H1 (cell line): ENCODE results near the gene TBCD. TPM values are rescaled to one million over a fixed set of nuclear protein-coding genes. Genes with fewer than 3 reads are reported as not detected.

Experiments used
- CTCF ChIA-PET: fragments of 300-600 bp; sonication (Branson Sonifier 250); formaldehyde crosslinking; loops from one replicate; lab custom pipeline; 2021; ENCODE audit not compliant: partially characterized antibody; lab: Charles Lee
- POLR2A ChIA-PET: fragments of 300-600 bp; sonication (Branson Sonifier 250); formaldehyde crosslinking; loops from one replicate; lab custom pipeline; 2021; ENCODE audit warnings: inconsistent platforms; ENCODE audit not compliant: partially characterized antibody; lab: Charles Lee
- DNase-seq, 2 experiments: peaks; one replicate each; pipeline versions ENCODE4 v3.0.0 to v3.0.0-alpha.2; 2010 to 2022; ENCODE audit warnings: low spot score in 2 of 2, low read depth in 1 of 2, mixed read lengths in 1 of 2
- FAIRE-seq: peaks from 2 replicates; lab custom pipeline; 2011; peaks lifted over from hg19 to GRCh38; lab: Jason Lieb, UNC
- H2AFZ ChIP-seq: 2 replicates; pipeline ENCODE4 v1.8.1; 2012; ENCODE audit warnings: low read length, inconsistent platforms
- H2AK5ac ChIP-seq: 2 replicates; pipeline ENCODE4 v1.6.1; 2013; ENCODE audit warnings: low read depth, low read length
- H2BK120ac ChIP-seq: replicated peaks from 2 replicates; pipeline ENCODE3; 2013; ENCODE audit warnings: low read depth, low read length, inconsistent platforms
- H2BK12ac ChIP-seq: 2 replicates; pipeline ENCODE4 v1.6.1; 2013; ENCODE audit warnings: low read depth, low read length
- H2BK15ac ChIP-seq: 2 replicates; pipeline ENCODE4 v1.6.1; 2013; ENCODE audit warnings: low read length
- H2BK20ac ChIP-seq: 2 replicates; pipeline ENCODE4 v1.6.1; 2013; ENCODE audit warnings: low read length
- H2BK5ac ChIP-seq: 2 replicates; pipeline ENCODE4 v1.6.1; 2013; ENCODE audit warnings: low read depth, low read length
- H3K14ac ChIP-seq: 2 replicates; pipeline ENCODE4 v1.6.1; 2013; ENCODE audit warnings: inconsistent platforms; ENCODE audit not compliant: insufficient read length
- H3K18ac ChIP-seq: 2 replicates; pipeline ENCODE4 v1.6.1; 2013; ENCODE audit warnings: low read length; ENCODE audit errors: extremely low read depth
- H3K23ac ChIP-seq: 2 replicates; pipeline ENCODE4 v1.6.1; 2013; ENCODE audit warnings: inconsistent platforms; ENCODE audit not compliant: insufficient read length
- H3K23me2 ChIP-seq: 2 replicates; pipeline ENCODE4 v1.6.1; 2013; ENCODE audit warnings: low read depth, low read length
- H3K27ac ChIP-seq: 2 replicates; pipeline ENCODE4 v1.6.1; 2011; ENCODE audit warnings: low read depth, low read length, inconsistent platforms
- H3K27me3 ChIP-seq, 4 experiments: replicated peaks in 1 of 4; 1 replicate in 1 of 4; 2 replicates in 3 of 4; pipeline versions ENCODE4 v1.6.1 to v1.8.1; 2011 to 2013; ENCODE audit warnings: low read length in 3 of 4, mild to moderate bottlenecking in 3 of 4, inconsistent platforms in 2 of 4, mixed read lengths in 2 of 4, moderate library complexity in 1 of 4; ENCODE audit not compliant: control insufficient read depth in 3 of 4, insufficient read depth in 3 of 4; ENCODE audit errors: extremely low read depth in 1 of 4
- H3K36me3 ChIP-seq, 4 experiments: 2 replicates each; pipeline versions ENCODE4 v1.6.1 to v1.8.1; 2011 to 2013; ENCODE audit warnings: mild to moderate bottlenecking in 4 of 4, low read length in 3 of 4, moderate library complexity in 2 of 4, control low read depth in 1 of 4, inconsistent platforms in 1 of 4; ENCODE audit not compliant: insufficient read depth in 4 of 4, control insufficient read depth in 2 of 4
- H3K4ac ChIP-seq: replicated peaks from 2 replicates; pipeline ENCODE3; 2013; ENCODE audit warnings: low read length, low read depth, mixed read lengths, inconsistent platforms; ENCODE audit not compliant: insufficient read length
- H3K4me1 ChIP-seq, 4 experiments: replicated peaks in 1 of 4; 1 replicate in 1 of 4; 2 replicates in 3 of 4; pipeline versions ENCODE4 v1.6.1 to v1.8.1; 2011 to 2013; ENCODE audit warnings: low read length in 3 of 4, inconsistent platforms in 2 of 4, mixed read lengths in 1 of 4; ENCODE audit not compliant: insufficient read depth in 4 of 4, control insufficient read depth in 3 of 4
- H3K4me2 ChIP-seq, 2 experiments: 2 replicates each; pipeline versions ENCODE4 v1.6.1 to v1.8.1; 2011 to 2013; ENCODE audit warnings: low read depth in 2 of 2, low read length in 2 of 2, control low read depth in 1 of 2, inconsistent platforms in 1 of 2, mild to moderate bottlenecking in 1 of 2; ENCODE audit not compliant: insufficient read depth in 1 of 2
- H3K4me3 ChIP-seq, 4 experiments: fragments of 200-600, 300-600 bp in 1 of 4; sonication (generic), shearing (Covaris generic), sonication (Bioruptor Twin) in 1 of 4; 2 replicates each; pipeline versions ENCODE4 v1.5.1 to v1.8.1; 2011 to 2016; ENCODE audit warnings: low read length in 4 of 4, low read depth in 3 of 4, control low read depth in 2 of 4, inconsistent platforms in 2 of 4, mild to moderate bottlenecking in 2 of 4, mixed read lengths in 1 of 4, moderate library complexity in 1 of 4; ENCODE audit not compliant: insufficient read depth in 2 of 4; ENCODE audit errors: extremely low read depth in 1 of 4
- H3K56ac ChIP-seq: replicated peaks from 2 replicates; pipeline ENCODE3; 2013; ENCODE audit warnings: low read depth, mild to moderate bottlenecking, mixed read lengths, low read length, inconsistent platforms; ENCODE audit not compliant: insufficient read length
- H3K79me1 ChIP-seq: 2 replicates; pipeline ENCODE4 v1.6.1; 2013; ENCODE audit warnings: low read depth, low read length, control low read depth
- H3K79me2 ChIP-seq, 2 experiments: 2 replicates each; pipeline versions ENCODE4 v1.6.1 to v1.8.1; 2012 to 2013; ENCODE audit warnings: low read length in 2 of 2, mild to moderate bottlenecking in 2 of 2, inconsistent platforms in 1 of 2; ENCODE audit not compliant: insufficient read depth in 2 of 2, control insufficient read depth in 1 of 2
- H3K9ac ChIP-seq, 4 experiments: replicated peaks in 1 of 4; 1 replicate in 1 of 4; 2 replicates in 3 of 4; pipeline versions ENCODE4 v1.6.1 to v1.8.1; 2011 to 2013; ENCODE audit warnings: low read depth in 3 of 4, low read length in 3 of 4, control low read depth in 2 of 4, mild to moderate bottlenecking in 2 of 4, moderate library complexity in 2 of 4, inconsistent platforms in 1 of 4; ENCODE audit errors: extremely low read depth in 1 of 4
- H3K9me3 ChIP-seq, 2 experiments: 2 replicates each; pipeline versions ENCODE4 v1.6.1 to v1.8.1; 2012 to 2013; ENCODE audit warnings: mild to moderate bottlenecking in 2 of 2, moderate library complexity in 2 of 2, control low read depth in 1 of 2, inconsistent platforms in 1 of 2, low read depth in 1 of 2, low read length in 1 of 2, mixed read lengths in 1 of 2; ENCODE audit not compliant: insufficient read depth in 2 of 2
- H4K20me1 ChIP-seq, 2 experiments: replicated peaks in 1 of 2; 2 replicates each; pipeline versions ENCODE3 to v1.8.1; 2011 to 2013; ENCODE audit warnings: inconsistent platforms in 2 of 2, low read length in 2 of 2, mild to moderate bottlenecking in 1 of 2; ENCODE audit not compliant: insufficient read depth in 2 of 2, control insufficient read depth in 1 of 2
- H4K5ac ChIP-seq: 2 replicates; pipeline ENCODE4 v1.6.1; 2013; ENCODE audit warnings: low read length, low read depth, mixed read lengths, inconsistent platforms; ENCODE audit not compliant: insufficient read length
- H4K8ac ChIP-seq: 2 replicates; pipeline ENCODE4 v1.8.0; 2013; ENCODE audit warnings: mild to moderate bottlenecking, moderate library complexity, low read length, inconsistent platforms; ENCODE audit not compliant: insufficient read depth; ENCODE audit errors: extremely low read depth
- H4K91ac ChIP-seq: replicated peaks from 2 replicates; pipeline ENCODE3; 2013; ENCODE audit warnings: low read length, mixed read lengths, inconsistent platforms; ENCODE audit not compliant: insufficient read length
- BRCA1 ChIP-seq: IDR thresholded peaks from 2 replicates; pipeline ENCODE4 v1.6.1; 2012; ENCODE audit warnings: low read depth, low read length, improper control_type of control experiment
- CBX8 ChIP-seq: fragments of 300-800, 300-1000 bp; sonication (generic); IDR thresholded peaks from 2 replicates; pipeline ENCODE4 v1.7.1; 2016; ENCODE audit warnings: low read depth, low read length, borderline replicate concordance
- CHD2 ChIP-seq: IDR thresholded peaks from 2 replicates; pipeline ENCODE4 v1.6.1; 2012; ENCODE audit warnings: low read length, improper control_type of control experiment
- EGR1 ChIP-seq: IDR thresholded peaks from 2 replicates; pipeline ENCODE4 v1.6.1; 2011; ENCODE audit warnings: low read depth, low read length, borderline replicate concordance
- KDM4A ChIP-seq: IDR thresholded peaks from one replicate; pipeline ENCODE4 v1.7.1; 2012; ENCODE audit warnings: low read depth, mild to moderate bottlenecking, moderate library complexity, low read length, inconsistent platforms; ENCODE audit not compliant: severe bottlenecking
- KDM5A ChIP-seq: fragments of 200-600 bp; IDR thresholded peaks from 2 replicates; pipeline ENCODE4 v1.7.1; 2012; ENCODE audit warnings: mild to moderate bottlenecking, low read length, inconsistent platforms, mixed read lengths
- NRF1 ChIP-seq: IDR thresholded peaks from 2 replicates; pipeline ENCODE4 v1.6.1; 2011; ENCODE audit warnings: mild to moderate bottlenecking, low read depth, low read length, improper control_type of control experiment
- RBBP5 ChIP-seq: IDR thresholded peaks from 2 replicates; pipeline ENCODE4 v1.7.1; 2012; ENCODE audit warnings: low read depth, mild to moderate bottlenecking, inconsistent platforms, low read length, moderate library complexity, borderline replicate concordance
- RFX5 ChIP-seq: IDR thresholded peaks from 2 replicates; pipeline ENCODE4 v1.6.1; 2011; ENCODE audit warnings: low read depth, low read length, improper control_type of control experiment, borderline replicate concordance
- SUZ12 ChIP-seq: fragments of 200-600 bp; sonication (generic); IDR thresholded peaks from 2 replicates; pipeline ENCODE4 v1.6.1; 2012; ENCODE audit warnings: mild to moderate bottlenecking, inconsistent platforms, low read length, moderate library complexity, mixed read lengths
- TAF7 ChIP-seq: optimal IDR thresholded peaks from 2 replicates; pipeline ENCODE3; 2011; ENCODE audit warnings: low read depth, mild to moderate bottlenecking, inconsistent platforms, low read length, moderate library complexity, borderline replicate concordance
- WGBS, 2 experiments: shearing (Covaris generic) in 1 of 2; methylation state at CpG; one replicate each; pipeline versions ENCODE4 v1.1.6 to v1.1.7; 2013 to 2015; ENCODE audit warnings: low lambda C conversion rate in 2 of 2, mixed read lengths in 2 of 2, inconsistent platforms in 1 of 2, low coverage in 1 of 2, missing lambda C conversion rate in 1 of 2; ENCODE audit not compliant: insufficient replicate concordance in 2 of 2, insufficient coverage in 1 of 2, insufficient read length in 1 of 2; ENCODE audit errors: extremely low coverage in 1 of 2, missing lambda C conversion rate in 1 of 2; 5-methylcytosine and 5-hydroxymethylcytosine counted together
- polyA plus RNA-seq, 7 experiments: library from polyadenylated mRNA; depleted of rRNA in 3 of 7; stranded (reverse) in 5 of 7; unstranded in 2 of 7; fragments of >200 nt in 5 of 7; fragments of 200-250 nt in 2 of 7; gene quantifications; 1 replicate in 5 of 7; 2 replicates in 1 of 7; 4 replicates in 1 of 7; pipeline versions ENCODE4 v1.2.1 to v1.2.3, GENCODE V29; 2011 to 2013; ENCODE audit warnings: missing spikeins in 2 of 7, mixed read lengths in 2 of 7
- total RNA-seq: library from RNA; stranded (reverse); fragmentation: NEBNext Ultra II Directional; extraction: Animal tissue kit (Norgen Biotek cat#: 25700); gene quantifications from 2 replicates; pipeline ENCODE4 v1.2.1, GENCODE V29; 2021
- TF ChIP-seq, protein P1 (sequence below), 3 experiments: IDR thresholded peaks; 1 replicate in 2 of 3; 2 replicates in 1 of 3; pipeline versions ENCODE4 v1.5.1 to v1.6.1; 2011; ENCODE audit warnings: low read length in 3 of 3, mild to moderate bottlenecking in 3 of 3, inconsistent platforms in 2 of 3, low read depth in 1 of 3, moderate library complexity in 1 of 3; ENCODE audit not compliant: insufficient read depth in 1 of 3; ENCODE audit errors: control extremely low read depth in 1 of 3

TBCD gene
- total and polyA plus RNA-seq, 2 of the 8 experiments (the other 6 are each of a cell fraction or from before 2014, with no cell fraction given), result 118 to 162 TPM

DNA sequence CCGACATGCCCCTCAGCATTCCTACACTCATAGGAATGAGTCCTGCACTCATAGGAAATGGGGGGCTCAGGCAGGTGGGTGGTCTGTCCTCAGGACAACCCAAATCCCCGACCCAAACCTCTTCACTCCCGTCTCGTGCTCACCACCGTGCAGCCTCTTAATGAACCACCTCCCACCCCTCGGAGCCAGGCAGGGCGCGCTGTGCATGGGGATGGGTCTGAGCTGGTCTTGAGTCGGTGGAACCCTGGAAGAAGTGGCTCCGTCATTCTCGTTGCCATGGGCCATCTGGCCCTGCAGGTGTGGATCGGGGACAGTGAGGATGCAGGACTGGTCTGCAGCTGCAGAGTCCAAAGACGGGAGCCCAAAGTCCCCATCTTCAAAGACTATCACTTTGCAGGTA lies 47.0 kb upstream of the TBCD start:
- H2AK5ac ChIP-seq, result no peak overlapping the region
- no peak overlapping the region for H2BK20ac ChIP-seq
- FAIRE-seq (no peak), DNase-seq (no peak)
- no peak overlapping the region for H2BK12ac ChIP-seq
- H3K14ac ChIP-seq, result no peak overlapping the region
- no peak overlapping the region for H3K4ac ChIP-seq
- no peak overlapping the region for H4K5ac ChIP-seq
- H3K18ac ChIP-seq, result no peak overlapping the region
- no peak overlapping the region for H3K27ac ChIP-seq
- no peaks in the 10 kb centered on the region for H3K23me2 ChIP-seq
- no peak overlapping the region for H3K4me2 ChIP-seq
- no peak overlapping the region for H2AFZ ChIP-seq
- TF ChIP-seq KDM5A (no peak), EGR1 (no peak), BRCA1 (no peak), RBBP5 (no peak), TAF7 (no peak), CBX8 (no peak), RFX5 (no peak), SUZ12 (no peak), NRF1 (no peak), CHD2 (no peak), KDM4A (no peak)
- TF ChIP-seq, protein P1, sequence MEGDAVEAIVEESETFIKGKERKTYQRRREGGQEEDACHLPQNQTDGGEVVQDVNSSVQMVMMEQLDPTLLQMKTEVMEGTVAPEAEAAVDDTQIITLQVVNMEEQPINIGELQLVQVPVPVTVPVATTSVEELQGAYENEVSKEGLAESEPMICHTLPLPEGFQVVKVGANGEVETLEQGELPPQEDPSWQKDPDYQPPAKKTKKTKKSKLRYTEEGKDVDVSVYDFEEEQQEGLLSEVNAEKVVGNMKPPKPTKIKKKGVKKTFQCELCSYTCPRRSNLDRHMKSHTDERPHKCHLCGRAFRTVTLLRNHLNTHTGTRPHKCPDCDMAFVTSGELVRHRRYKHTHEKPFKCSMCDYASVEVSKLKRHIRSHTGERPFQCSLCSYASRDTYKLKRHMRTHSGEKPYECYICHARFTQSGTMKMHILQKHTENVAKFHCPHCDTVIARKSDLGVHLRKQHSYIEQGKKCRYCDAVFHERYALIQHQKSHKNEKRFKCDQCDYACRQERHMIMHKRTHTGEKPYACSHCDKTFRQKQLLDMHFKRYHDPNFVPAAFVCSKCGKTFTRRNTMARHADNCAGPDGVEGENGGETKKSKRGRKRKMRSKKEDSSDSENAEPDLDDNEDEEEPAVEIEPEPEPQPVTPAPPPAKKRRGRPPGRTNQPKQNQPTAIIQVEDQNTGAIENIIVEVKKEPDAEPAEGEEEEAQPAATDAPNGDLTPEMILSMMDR (IDR thresholded peaks at IDR 0.05; ENCODE audit: control extremely low read depth in 1 of 3, insufficient read depth in 1 of 3, low read depth in 1 of 3, low read length in 3 of 3), result no peak
- TF ChIP-seq, all 59 proteins: peak for 0
- H4K91ac ChIP-seq, result peak overlapping the region; percentile 27
- no peaks in the 10 kb centered on the region for H3K79me1 ChIP-seq
- H4K20me1 ChIP-seq, result no peaks in the 10 kb centered on the region
- H2BK120ac ChIP-seq, result no peak overlapping the region
- H2BK15ac ChIP-seq, result no peak overlapping the region
- WGBS, 2 experiments, result 78% methylated on average over 13 of the region's 13 CpGs; no CpG with 5 or more reads in 1 of the 2 experiments
- no peak overlapping the region for H3K56ac ChIP-seq
- no peak overlapping the region for H3K23ac ChIP-seq
- ChIA-PET POLR2A (interaction anchor here (1.1 kb wide), 1 partner anchor 10 kb away, joined by 3 read pairs; no protein-coding TSS in a partner anchor), CTCF (interaction anchor here (1.9 kb wide), 1 partner anchor 71 kb away, joined by 4 read pairs; no protein-coding TSS in a partner anchor)
- no peak overlapping the region for H3K4me3 ChIP-seq
- H3K4me1 ChIP-seq, result no peaks in the 10 kb centered on the region
- H2BK5ac ChIP-seq, result no peak overlapping the region
- H3K36me3 ChIP-seq, result no peaks in the 10 kb centered on the region
- H3K9me3 ChIP-seq, result no peaks in the 10 kb centered on the region
- no peak overlapping the region for H3K9ac ChIP-seq
- no peaks in the 10 kb centered on the region for H3K79me2 ChIP-seq
- 0 out of 7 replicates have a peak, but pooled peaks cover 0 to 5% (median 0%) of the 10 kb centered on the region in 4 experiments for H3K27me3 ChIP-seq
- no peak overlapping the region; the same call in 1 of the 2 replicates for H4K8ac ChIP-seq
